ENCODE data around the gene VPS35. TPM values are rescaled to one million over a fixed set of nuclear protein-coding genes. Genes with fewer than 3 reads are reported as not detected.

VPS35 gene
- total RNA-seq, 1 experiment from 2014 or later = 70.4 TPM

GRCh38 chr16:46721885-46722284 is 32.9 kb upstream of the VPS35 start:
- no peak overlapping the region for H3K27ac ChIP-seq (ENCODE audit: insufficient read length, low read depth, low read length)

More at GRCh38 chr16:46721885-46722284, 32.9 kb upstream of the VPS35 start:
- Mint-ChIP-seq H3K27me3 (ENCODE audit: low read depth) (no peaks in the 10 kb centered on the region), H3K36me3 (ENCODE audit: insufficient read depth in 1 of 3, low read depth in 3 of 3) (no peaks in the 10 kb centered on the region), H3K27ac (no peak overlapping the region), H3K4me3 (no peak overlapping the region), H3K4me1 (peaks cover 0 to 3% of the 10 kb centered on the region in 2 experiments; a peak in 1 of 4 replicates), H3K9me3 (peaks cover 3 to 5% of the 10 kb centered on the region in 2 experiments; a peak in 3 of 5 replicates)
- H3K79me2 ChIP-seq (ENCODE audit: insufficient read depth, low read length) = no peaks in the 10 kb centered on the region
- no peak overlapping the region for H2BK20ac ChIP-seq (ENCODE audit: low read depth, low read length, poor library complexity, severe bottlenecking)
- no peak overlapping the region for H2AFZ ChIP-seq (ENCODE audit: low read length)
- no peaks in the 10 kb centered on the region for H4K20me1 ChIP-seq (ENCODE audit: control insufficient read depth, insufficient read depth, insufficient read length)
- no peaks in the 10 kb centered on the region for H3K23me2 ChIP-seq (ENCODE audit: insufficient read length, low read depth, low read length, poor library complexity, severe bottlenecking)
- H2BK5ac ChIP-seq (ENCODE audit: insufficient read length, low read length) = no peak overlapping the region
- no peak overlapping the region for H3K4me2 ChIP-seq (ENCODE audit: insufficient read depth, insufficient read length, low read length)
- no peak overlapping the region for H2AK5ac ChIP-seq (ENCODE audit: insufficient read length, low read length)
- no peaks in the 10 kb centered on the region for H3K4me1 ChIP-seq (ENCODE audit: insufficient read depth, low read length)
- no peak overlapping the region for H3T11ph ChIP-seq (ENCODE audit: low read length)
- no peak for TF ChIP-seq CTCF (conservative IDR thresholded peaks at IDR 0.05)
- no peak overlapping the region for H3K4ac ChIP-seq (ENCODE audit: low read depth, low read length)
- no peak overlapping the region for H2BK120ac ChIP-seq (ENCODE audit: low read depth, low read length, poor library complexity, severe bottlenecking)
- no peak for DNase-seq
- H3K9ac ChIP-seq (ENCODE audit: extremely low read depth, insufficient read length, low read length) = no peak overlapping the region
- no peak overlapping the region for H4K5ac ChIP-seq (ENCODE audit: insufficient read length, low read depth, low read length)
- H3K23ac ChIP-seq (ENCODE audit: insufficient read length, low read depth, low read length) = no peak overlapping the region
- H3K27me3 ChIP-seq (ENCODE audit: insufficient read depth, low read length) = no peaks in the 10 kb centered on the region
- no peak overlapping the region for H3K56ac ChIP-seq (ENCODE audit: insufficient read length, low read depth, low read length)
- no CpG with 5 or more reads among the region's 4 CpGs for WGBS (ENCODE audit: extremely low coverage, insufficient read length, low lambda C conversion rate)
- H3K9me3 ChIP-seq (ENCODE audit: control insufficient read depth, low read depth, low read length) = no peaks in the 10 kb centered on the region
- H2BK12ac ChIP-seq (ENCODE audit: insufficient read length, low read depth, low read length) = no peak overlapping the region
- H3K14ac ChIP-seq (ENCODE audit: insufficient read depth, low read length) = no peak overlapping the region
- H3K18ac ChIP-seq (ENCODE audit: insufficient read length, low read depth, low read length) = no peak overlapping the region
- H3K79me1 ChIP-seq (ENCODE audit: insufficient read depth, low read depth, low read length, poor library complexity, severe bottlenecking) = no peaks in the 10 kb centered on the region
- H4K8ac ChIP-seq (replicated peaks; ENCODE audit: insufficient read length, low read depth, low read length) = no peak overlapping the region
- H2BK15ac ChIP-seq (ENCODE audit: low read depth, low read length) = no peak overlapping the region
- H4K91ac ChIP-seq (ENCODE audit: insufficient read length, low read depth, low read length) = no peak overlapping the region
